ENCODE data around the gene SPECC1L.

The SPECC1L gene

DNA sequence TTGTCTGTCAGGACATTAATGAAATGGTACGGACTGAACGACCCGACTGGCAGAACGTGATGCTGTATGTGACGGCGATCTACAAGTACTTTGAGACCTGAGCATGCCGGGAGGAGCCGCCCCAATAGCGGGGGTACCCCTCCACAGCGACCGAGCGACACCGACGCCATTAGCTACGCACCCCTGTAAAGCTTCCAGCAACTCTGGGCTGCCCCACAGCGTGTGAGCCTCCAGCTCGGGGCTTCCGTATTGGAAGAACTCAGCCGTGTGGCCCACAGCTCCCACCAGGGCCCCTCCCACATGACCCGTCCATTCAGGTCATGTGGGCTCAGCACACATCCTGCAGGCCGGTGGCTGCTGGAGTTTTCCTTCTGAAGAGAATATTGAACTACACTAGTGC is 143.9 kb downstream of the SPECC1L start:
- no peak for DNase-seq (ENCODE audit: low spot score)

DNA sequence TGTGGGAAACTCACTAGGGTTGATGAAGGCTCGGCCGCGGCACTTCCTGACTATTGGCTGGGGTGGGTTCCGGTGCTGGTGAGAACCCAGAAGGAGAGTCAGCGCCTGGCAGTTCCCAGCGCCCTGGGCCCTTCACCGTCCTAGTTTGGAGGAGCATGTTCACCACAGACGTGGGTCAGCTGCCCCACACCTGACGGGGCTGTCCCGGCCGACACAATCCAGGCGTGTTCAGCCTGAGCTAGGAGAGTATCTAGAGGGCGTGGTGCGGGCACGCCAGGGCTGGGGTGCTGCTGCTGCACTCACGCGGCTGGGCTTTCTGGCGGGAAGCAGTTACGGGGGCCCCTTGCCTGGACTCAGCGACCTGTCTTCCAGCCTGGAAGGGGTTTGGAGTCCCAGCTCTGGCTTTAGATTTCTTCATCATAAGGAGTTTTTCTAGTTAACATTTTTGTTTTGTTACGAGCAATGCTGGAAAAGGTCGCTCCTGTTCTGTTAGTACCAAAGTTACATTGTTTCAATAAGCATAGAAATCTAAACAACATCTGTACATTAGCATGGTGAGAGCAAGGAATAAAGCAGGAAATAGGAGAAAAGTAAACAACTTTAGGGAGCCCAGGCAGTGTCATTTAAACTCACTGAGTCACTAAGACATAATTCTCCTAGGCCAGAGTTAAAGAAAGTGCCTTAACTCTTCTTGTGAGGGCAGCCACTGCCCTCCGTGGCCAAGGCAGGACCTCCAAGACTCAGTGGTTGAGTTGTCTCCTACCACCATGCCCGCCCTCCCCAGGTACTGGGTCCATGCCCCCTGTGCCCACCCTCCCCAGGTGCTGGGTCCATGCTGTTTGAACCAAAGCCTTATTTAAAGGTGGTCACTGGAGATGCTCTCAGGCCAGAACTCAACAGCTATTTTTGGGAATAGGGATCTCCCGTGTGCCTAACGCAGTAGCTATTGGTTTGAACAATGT is 144.6 kb downstream of the SPECC1L start:
- DNase-seq (ENCODE audit: low spot score): no peak

DNA sequence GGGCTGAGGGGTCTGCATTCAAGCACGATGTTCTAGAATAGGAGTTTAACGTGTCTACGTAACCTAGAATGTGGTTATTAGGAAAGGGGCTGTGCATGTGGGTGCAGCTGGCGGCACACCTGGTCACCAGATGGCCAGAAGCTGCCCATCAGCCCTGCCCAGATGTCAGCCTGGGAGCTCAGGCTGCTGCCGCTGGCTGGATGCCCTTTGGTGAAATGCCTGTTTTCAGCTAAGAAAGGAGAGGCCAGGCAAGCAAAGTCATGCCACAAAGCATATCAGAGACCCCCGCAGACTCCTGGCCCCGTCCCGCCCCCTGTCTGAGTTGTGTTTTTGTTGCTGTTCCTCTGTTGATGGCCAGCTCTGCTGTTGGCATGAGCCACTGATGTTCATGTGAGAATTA is 145.5 kb downstream of the SPECC1L start:
- no peak for DNase-seq (ENCODE audit: low spot score)

DNA sequence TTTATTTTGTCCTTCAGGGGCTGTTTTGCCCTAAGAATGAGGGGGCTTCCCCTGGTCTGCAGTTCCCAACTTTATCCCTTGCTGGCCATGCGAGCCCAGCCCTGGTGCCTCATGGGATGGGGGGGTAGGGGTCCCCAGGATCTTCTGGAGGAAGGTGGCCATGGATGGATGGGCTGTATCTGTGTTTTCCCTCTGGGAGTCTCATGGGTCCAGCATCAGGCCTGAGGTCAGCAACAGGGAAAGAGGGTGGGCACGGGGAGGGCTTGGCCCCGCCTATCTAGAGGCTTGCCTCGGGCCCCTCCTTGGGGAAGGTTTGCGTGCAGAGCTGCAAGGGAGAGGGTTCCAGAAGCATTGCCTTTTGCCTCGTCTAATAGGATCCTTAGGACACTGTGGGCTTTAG is 146.0 kb downstream of the SPECC1L start:
- no peak for DNase-seq (ENCODE audit: low spot score)

DNA sequence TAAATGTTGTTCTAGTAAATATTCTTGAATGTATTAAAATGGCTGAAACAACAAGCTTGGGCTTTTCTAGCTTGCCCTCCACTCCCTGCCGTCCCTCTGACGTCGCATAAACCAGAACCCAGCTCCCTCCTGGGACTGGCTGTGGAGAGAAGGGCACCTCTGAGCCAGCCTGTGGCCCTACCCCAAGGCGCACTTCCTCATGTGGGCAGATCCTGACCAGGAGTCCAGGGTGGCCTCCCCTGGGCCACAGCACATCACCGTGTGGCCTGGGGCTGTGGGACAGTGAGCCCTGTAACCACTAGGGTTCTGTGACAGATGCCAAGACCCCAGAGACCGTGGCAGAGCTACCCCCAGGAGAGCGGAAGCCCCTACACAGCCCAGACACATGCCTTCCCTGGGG is 146.6 kb downstream of the SPECC1L start:
- no peak for DNase-seq (ENCODE audit: low spot score)

DNA sequence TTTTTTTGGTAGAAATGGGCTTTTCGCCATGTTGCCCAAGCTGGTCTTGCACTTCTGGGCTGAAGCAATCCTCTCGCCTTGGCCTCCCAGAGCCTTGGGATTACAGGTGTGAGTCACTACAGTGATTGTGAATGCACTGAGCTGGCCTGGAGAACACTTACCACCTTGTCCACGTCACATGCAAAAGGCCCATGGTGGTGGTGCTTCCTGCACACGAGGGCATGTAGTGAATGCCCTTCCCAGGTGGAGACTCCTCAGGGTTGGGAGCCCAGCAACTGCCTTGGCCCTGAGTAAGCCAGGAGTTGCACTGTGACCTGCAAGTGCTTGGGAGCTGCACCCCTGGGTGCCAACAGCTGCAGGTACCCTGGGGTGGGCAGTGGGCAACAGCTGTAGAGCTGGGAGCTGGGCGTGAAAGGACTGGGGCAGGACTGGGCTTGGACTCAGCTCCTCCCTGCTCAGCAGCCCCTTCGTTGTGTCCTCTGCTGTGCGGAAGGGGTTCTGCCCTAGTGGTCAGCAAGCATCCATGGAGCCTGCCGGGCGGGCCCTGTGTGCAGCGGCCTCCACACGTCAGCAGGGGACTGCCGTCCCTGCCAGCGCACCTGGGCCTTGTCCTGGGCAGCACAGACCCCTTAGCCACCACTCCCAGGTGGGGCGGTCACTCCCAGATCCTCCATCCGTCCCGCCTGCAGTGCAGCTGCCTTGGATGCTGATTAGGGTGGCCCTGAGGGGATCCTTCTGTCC is 147.4 kb downstream of the SPECC1L start:
- DNase-seq (ENCODE audit: low spot score): no peak

DNA sequence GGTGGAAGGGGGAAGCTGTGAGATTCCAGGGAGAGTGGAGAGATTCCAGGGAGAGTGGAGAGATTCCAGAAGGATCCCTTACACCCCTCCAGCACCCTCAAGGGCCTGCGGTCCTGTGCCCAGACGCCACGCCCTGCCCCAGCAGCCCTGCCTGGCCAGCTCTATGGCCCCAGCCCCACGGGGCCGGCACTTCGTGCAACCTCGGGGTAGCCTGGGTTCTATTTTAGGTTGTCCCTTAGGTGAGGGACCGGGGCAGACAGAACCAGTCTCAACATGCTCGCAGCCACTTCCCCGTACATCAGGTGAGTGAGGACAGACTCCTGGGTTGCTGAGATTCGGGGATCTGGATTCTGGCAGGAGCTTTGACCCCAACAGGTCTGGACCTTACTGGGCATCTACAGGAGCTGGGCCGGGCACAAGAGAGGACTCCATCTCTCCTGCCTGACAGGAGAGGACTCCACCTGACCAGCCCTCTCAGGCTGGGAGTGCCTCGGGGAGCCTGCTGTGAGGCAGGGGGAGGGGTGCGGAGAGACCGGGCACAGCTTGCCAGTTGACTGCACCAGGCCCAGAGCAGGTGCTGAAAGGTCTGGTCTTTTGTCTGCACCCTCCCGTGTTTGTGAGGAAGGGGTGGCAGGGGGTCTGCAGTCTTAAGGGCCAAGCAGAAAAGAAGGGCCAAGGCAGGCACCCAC is 148.3 kb downstream of the SPECC1L start:
- no peak for DNase-seq (ENCODE audit: low spot score)

DNA sequence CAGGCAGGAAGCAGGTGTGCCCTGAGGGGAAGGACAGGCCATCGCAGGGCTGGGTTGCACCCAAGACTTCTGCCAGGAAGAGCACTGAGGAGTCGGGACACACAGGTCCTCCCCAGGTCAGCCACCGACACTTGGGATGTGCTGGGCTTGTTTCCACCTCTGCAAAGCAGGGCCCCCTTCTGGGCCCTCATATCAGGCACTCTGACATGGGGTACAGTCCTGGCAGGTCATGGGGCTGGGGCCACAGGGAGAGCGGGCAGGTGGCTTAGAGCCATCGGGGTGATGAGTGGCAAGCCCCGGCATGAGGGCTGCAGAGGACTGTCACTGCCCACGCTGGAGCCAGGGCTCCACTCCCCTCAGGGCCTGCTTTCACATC is 148.8 kb downstream of the SPECC1L start:
- DNase-seq (ENCODE audit: low spot score): no peak

DNA sequence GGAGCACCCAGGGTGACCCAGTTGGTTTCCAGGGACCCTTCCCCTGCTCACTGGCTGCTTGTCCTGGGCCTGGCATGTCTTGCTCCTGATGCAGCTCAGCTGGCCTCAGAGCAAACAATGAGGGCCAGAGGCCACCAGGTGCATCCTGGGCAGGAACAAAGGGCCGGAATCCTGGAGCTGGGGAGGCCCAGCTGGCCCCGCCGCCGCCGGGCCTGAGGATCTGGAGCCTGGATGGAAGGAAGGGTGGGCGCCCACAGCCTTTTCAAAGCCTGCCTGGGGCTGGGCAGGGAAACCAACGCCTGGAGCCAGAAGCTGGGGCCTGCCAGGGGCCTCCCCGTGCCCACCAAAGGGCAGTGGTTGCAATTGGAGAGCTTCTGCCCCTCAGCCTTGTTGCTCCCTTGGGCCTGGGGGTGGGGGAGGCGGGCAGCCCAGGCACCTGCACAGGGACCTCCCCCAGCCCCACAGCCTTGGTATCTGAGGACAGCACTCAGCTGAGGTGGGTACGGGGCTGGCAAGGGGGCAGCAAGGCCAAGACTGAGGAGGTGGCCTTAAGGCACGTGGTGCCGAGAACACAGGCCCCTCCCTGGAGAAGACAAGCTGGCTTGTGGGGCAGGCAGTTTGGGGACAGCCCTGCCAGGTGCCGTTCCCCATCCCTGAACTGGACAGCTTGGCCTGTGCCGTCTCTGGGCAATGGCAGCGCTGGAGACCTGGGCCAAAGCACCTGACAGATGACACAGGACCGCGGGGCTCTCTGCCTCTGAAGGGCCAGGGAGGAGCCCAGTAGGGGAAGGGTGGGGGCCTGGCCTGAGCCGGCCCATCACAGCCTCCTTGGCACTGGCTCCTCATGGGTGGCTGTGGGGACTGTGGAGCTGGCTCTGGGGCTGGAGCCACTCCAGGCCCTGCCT is 149.7 kb downstream of the SPECC1L start:
- no peak for DNase-seq (ENCODE audit: low spot score)

DNA sequence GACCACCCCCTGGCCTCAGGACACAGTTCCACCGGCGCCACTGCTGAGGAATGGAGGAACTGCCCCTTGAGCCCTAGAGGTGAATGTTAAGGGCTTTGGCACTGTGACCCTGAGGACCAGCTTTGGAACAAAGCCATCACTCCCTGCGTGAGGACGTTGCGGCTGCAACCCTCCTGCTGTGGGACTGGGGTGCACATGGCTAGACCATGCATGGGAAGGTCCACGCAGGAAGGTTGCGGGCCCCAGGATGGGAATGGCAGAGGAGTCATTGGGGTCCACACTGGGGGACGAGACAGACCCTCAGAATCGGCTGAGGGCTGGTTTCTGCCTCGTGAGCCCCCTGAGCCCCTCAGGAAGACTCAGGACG is 150.3 kb downstream of the SPECC1L start:
- DNase-seq (ENCODE audit: low spot score): no peak

DNA sequence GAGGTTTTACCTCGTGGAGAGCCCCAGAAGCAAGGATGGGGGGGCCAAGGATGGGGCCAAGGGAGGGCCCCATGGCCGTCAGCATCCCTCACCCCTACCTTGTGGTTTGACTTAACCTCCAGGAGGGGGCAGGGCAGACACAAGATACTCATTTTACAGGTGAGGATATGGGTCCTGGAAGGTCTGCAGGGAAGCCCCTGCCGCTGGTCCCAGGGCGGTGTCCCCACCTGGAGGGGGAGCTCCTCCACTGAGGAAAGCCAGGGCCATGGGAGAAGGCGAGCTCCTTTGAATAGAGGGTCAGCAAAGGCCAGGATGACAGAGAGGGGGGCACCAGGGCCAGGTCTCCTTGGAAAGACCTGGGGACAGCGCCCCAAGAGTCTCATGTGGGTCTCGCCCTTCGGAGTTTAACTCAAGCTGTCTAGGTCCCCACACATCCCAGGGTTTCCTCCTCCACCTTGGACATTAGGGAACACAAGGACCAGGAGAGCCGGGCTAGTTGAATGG is 150.8 kb downstream of the SPECC1L start:
- no peak for DNase-seq (ENCODE audit: low spot score)

DNA sequence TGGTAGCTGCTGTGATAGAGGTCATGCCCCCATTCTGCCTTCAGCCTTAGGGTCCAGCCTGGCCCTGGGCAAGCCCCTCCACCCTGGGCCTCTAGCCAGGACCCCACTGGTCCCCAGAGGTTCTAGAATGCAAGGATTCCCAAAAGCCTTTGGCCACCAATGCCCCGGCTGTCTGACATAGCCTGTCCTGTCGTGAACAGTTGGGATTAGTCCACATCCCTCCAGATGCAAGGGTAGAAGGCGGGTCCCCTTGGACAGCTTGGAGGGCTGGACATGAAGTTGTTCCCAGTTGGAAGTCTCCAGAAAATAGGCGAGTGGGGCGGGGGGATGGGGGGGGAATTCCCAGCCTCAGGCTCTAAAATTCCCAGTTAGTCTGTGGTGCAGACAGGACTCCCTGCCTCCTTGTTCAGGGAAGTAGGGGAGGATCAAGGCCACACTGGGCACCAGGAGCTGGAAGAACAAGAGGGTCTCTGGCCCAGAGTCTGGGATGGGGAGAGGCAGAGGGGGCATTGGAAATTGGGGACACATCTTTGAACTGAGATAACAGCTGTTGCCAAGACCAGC is 151.6 kb downstream of the SPECC1L start:
- DNase-seq (ENCODE audit: low spot score): no peak

DNA sequence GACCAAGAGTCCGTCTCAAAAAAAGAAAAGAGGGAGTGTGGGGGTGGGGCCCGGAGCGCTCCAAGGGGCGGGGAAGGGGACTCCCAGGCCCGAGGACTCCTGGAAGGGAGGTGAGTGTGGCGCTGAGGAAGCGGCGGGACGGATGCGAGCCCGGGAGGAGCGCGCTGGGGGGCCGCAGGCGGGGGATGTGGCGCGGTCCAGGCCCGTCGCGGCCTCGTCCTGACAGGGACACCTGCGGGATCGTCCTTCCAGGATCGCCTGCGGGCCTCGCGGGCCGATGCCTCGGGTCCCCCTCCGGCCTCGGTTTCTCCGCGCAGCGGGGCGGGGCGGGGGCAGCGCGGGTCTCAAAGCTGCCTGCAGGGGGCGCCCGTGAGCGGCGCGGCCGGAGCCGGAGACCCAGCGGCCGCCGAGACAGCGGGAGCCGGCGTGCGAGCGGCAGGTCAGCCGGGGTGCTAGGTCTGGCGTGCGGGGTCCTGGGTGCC is 152.9 kb downstream of the SPECC1L start:
- peak; percentile 85 for DNase-seq (ENCODE audit: low spot score)

DNA sequence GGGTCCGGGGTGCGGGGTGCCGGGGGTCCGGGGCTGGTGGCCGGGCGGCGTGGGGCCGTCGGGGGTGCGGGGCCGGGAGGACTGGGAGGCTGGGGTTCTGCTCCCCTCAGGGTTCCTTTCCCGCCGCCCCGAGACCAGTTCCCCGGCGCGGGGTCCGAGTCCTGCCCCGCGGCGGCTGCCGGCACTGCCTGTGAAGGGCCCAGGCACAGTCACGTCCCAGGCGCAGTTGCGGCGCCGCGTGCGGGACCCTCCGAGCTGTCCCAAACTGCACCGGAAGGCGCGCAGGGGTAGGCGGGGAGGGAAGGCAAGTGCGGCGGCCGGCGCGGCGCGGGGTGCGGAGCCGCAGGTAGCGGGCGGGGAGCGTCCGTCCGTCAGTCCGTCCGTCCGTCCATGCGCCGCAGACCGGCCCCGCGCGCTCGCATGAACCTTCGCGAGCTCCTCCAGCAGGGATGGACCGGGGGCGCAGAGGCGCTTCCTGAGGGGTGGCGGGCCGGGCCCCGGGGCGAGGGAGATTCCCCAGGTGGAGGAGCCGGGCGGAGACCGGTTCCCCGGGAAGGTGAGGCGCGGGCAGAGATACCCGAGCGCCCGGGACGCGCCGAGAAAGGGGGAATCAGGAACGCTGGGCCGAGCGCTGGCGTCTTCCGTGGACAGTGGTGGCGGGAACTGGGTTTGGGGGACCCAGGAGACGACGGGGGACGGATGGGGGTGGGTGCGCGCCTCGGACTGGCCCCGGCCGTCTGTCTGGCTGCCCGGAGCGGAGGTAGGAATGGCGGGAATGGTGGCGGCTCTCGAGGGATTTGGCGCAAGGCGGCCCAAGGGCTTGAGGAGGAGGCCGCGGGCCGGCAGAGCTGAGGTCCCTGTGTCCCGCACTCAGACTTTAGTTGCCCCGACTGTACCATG is 153.6 kb downstream of the SPECC1L start:
- DNase-seq (ENCODE audit: low spot score): no peak

DNA sequence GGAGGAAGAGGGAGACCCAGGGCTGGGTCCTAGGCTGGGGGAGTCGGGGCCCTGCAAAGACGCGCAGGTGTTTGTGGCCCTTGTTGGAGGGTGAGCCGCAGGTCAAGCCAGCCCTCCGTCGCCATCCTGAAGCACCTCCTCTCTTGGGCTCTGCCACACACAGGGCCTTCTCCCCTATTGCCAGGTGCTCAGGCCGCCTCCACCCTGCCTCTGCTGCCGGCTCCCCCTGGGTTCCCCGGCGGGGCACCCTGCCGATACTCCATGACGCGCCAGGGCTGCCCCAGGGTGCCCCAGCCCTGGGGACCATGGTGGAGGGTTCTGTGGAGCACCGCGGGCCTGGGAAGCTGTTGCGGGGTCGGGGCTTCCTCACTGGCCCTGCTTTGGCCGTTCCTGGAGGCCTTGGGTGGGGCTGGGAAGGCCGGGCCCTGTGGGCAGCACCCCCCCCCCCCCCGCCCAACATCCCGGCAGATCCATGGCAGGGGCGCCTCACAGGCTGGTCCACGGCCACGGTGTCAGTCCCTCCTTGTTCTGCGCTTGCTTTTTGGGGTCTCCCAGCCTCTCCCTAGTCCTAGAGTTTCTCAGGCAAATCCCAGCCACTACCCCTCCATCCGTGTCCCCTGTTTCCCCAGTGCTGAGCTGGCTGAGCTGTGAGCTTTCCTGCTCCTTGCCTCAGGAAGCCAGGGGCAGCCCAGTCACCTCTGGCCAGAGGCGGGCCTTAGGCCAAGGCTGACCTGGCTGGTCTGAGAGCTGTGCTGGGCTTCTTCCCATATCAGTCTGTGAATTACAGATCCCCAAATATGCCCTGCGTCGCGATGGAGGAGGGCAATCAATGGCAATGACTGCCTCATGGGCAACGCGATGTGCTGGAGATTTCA is 154.5 kb downstream of the SPECC1L start:
- no peak for DNase-seq (ENCODE audit: low spot score)

DNA sequence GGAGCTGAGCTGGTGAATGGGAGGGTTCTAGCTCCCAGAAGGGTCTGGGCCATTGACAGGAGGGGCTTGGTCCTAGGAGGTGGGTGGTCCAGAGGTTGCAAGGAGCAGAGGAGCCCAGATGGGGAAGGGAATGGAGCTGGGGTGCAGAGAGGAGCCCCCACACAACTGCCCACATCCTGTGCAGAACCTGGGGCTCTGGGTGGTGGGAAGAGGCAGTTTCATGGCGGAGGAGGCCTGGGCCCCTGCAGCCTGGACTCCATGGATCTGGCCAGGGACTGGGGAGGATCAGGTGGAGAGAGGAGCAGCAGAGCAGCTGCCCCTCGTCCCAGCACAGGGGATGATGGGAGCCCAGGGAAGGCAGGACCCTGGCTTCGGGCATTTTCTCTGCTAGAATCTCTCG is 155.8 kb downstream of the SPECC1L start:
- DNase-seq (ENCODE audit: low spot score): no peak

DNA sequence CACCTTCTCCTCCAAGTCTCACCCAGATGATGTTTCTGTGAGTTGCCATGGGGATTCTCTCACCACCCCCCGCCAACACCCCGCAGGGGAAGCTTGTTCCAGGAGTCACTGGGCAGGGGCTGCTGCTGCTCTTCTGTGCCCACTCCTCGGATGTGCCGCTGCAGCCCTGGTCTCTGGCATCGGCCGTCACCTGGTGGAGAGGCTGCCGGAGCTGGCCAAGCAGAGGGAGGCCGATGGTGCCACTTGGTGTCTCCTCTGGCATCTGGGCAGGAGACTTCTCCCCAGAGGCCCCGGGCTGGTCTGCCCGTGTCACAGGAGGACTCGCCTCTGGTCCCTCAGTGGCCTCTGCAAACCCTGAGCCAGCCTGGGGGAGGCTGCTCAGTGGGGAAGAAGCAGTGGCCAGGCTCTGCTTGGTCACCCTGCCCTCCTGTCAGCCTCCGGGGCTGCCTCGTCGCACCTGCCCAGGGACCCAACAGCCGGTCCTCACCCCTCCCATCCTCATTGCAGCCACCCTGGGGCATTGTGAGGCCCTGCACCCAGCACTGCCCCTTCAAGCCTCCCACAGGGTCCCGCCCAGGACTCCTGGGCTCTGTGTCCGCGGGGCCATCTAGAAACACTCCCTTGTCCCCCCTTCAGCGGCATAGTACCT is 156.3 kb downstream of the SPECC1L start:
- no peak for DNase-seq (ENCODE audit: low spot score)

DNA sequence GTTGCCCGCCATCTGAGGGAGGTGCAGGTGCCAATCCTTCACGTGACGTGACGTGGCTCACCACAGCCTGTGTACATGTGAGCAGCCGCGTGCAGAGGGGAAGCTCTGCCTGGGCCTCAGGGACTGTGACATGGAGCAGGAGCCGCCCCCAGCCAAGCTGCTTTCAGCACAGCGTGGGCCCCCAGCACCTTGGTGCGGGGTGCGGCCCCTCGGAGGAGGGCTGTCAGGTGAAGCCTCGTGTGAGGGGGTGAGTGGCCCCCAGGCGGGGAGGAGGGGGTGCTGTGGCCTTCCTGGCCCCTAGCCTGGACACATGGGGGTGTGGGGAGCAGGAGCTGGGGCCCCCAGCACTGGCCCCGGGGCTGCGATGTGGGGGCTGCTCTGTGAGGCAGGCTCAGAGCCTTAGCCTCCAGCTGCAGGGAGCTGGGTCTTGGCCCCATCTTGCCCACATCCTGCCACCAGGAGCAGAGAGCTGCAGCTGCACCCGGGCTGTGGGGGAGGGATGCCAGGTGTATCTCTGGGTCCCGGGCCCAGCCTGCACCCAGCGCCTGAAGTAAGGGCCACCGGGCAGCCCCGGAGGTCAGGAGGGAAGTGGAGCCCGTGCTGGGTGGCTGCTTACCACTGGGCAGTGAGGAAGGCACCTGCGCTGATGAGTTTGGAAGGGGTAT is 157.0 kb downstream of the SPECC1L start, which contains the start of gene ADORA2A:
Gene ADORA2A (plus strand): TSS at position 100 of the 665 bp plus-strand sequence. CDS start 5,806 bp downstream, outside the sequence.
- DNase-seq (ENCODE audit: low spot score): no peak

All from hepatic stellate cell (primary cell).